ENCODE measurements around the gene DUS1L.

Gene DUS1L

GRCh38 chr17:82016875-82017459 lies 48.6 kb downstream of the DUS1L start:
- no peak for DNase-seq
- Histone ChIP-seq H3K36me3 (ENCODE audit: insufficient read depth, low read length) (peaks cover 31% of the 10 kb centered on the region), H3K4me2 (ENCODE audit: insufficient read depth, low read length) (no peak overlapping the region), H3K4me3 (ENCODE audit: low read depth in 1 of 2, low read length in 2 of 2) (no peak overlapping the region), H3K9me3 (ENCODE audit: insufficient read depth, low read length, severe bottlenecking) (no peaks in the 10 kb centered on the region), H3K4me1 (ENCODE audit: insufficient read depth, low read length) (peaks cover 20% of the 10 kb centered on the region), H3K27ac (ENCODE audit: low read length) (no peak overlapping the region), H4K20me1 (ENCODE audit: insufficient read depth, low read length) (peaks cover 31% of the 10 kb centered on the region), H2AFZ (ENCODE audit: low read depth, low read length) (no peak overlapping the region), H3K9ac (ENCODE audit: low read depth, low read length) (no peak overlapping the region), H3K79me2 (ENCODE audit: insufficient read depth, low read length) (peaks cover 22% of the 10 kb centered on the region), H3K27me3 (ENCODE audit: insufficient read depth, low read length, poor library complexity) (no peaks in the 10 kb centered on the region)
- TF ChIP-seq CTCF (IDR thresholded peaks at IDR 0.05; ENCODE audit: borderline replicate concordance, extremely low read depth, low read length, poor library complexity, severe bottlenecking), result no peak
- TF ChIP-seq EZH2 (IDR thresholded peaks at IDR 0.05; ENCODE audit: borderline replicate concordance, low read depth, low read length, severe bottlenecking), result no peak
- no peak for ATAC-seq (ENCODE audit: insufficient read depth, low read depth)

- no peak for ATAC-seq (ENCODE audit: insufficient read depth, low read depth)
- peaks cover 15% of the 10 kb centered on the region for H3K79me2 ChIP-seq (ENCODE audit: insufficient read depth, low read length)
- no peak for TF ChIP-seq CTCF (IDR thresholded peaks at IDR 0.05; ENCODE audit: borderline replicate concordance, extremely low read depth, low read length, poor library complexity, severe bottlenecking)
Observed at GRCh38 chr17:82016061-82016874, 49.3 kb downstream of the DUS1L start.

GRCh38 chr17:82015311-82015971 lies 50.2 kb downstream of the DUS1L start:
- H4K20me1 ChIP-seq (ENCODE audit: insufficient read depth, low read length), result peaks cover 17% of the 10 kb centered on the region
- no peaks in the 10 kb centered on the region for H3K9me3 ChIP-seq (ENCODE audit: insufficient read depth, low read length, severe bottlenecking)
- DNase-seq (no peak), ATAC-seq (ENCODE audit: insufficient read depth, low read depth) (no peak)
- no peak overlapping the region for H3K27ac ChIP-seq (ENCODE audit: low read length)
- H3K4me2 ChIP-seq (ENCODE audit: insufficient read depth, low read length), result no peak overlapping the region
- peaks cover 5% of the 10 kb centered on the region for H3K4me1 ChIP-seq (ENCODE audit: insufficient read depth, low read length)
- H3K79me2 ChIP-seq (ENCODE audit: insufficient read depth, low read length), result peaks cover 7% of the 10 kb centered on the region
- TF ChIP-seq CTCF (IDR thresholded peaks at IDR 0.05; ENCODE audit: borderline replicate concordance, extremely low read depth, low read length, poor library complexity, severe bottlenecking) (no peak), EZH2 (IDR thresholded peaks at IDR 0.05; ENCODE audit: borderline replicate concordance, low read depth, low read length, severe bottlenecking) (no peak)
- no peak overlapping the region for H2AFZ ChIP-seq (ENCODE audit: low read depth, low read length)
- no peaks in the 10 kb centered on the region for H3K27me3 ChIP-seq (ENCODE audit: insufficient read depth, low read length, poor library complexity)
- peaks cover 31% of the 10 kb centered on the region for H3K36me3 ChIP-seq (ENCODE audit: insufficient read depth, low read length)
- no peak overlapping the region for H3K4me3 ChIP-seq (ENCODE audit: low read depth in 1 of 2, low read length in 2 of 2)
- H3K9ac ChIP-seq (ENCODE audit: low read depth, low read length), result no peak overlapping the region

More at GRCh38 chr17:82016061-82016874, 49.3 kb downstream of the DUS1L start:
- peaks cover 31% of the 10 kb centered on the region for H3K36me3 ChIP-seq (ENCODE audit: insufficient read depth, low read length)
- H3K4me3 ChIP-seq (ENCODE audit: low read depth in 1 of 2, low read length in 2 of 2), result no peak overlapping the region
- H3K9ac ChIP-seq (ENCODE audit: low read depth, low read length), result no peak overlapping the region
- H3K27me3 ChIP-seq (ENCODE audit: insufficient read depth, low read length, poor library complexity), result no peaks in the 10 kb centered on the region
- H3K4me2 ChIP-seq (ENCODE audit: insufficient read depth, low read length), result no peak overlapping the region
- peaks cover 25% of the 10 kb centered on the region for H4K20me1 ChIP-seq (ENCODE audit: insufficient read depth, low read length)
- DNase-seq, result no peak
- no peaks in the 10 kb centered on the region for H3K9me3 ChIP-seq (ENCODE audit: insufficient read depth, low read length, severe bottlenecking)
- H3K27ac ChIP-seq (ENCODE audit: low read length), result no peak overlapping the region
- H3K4me1 ChIP-seq (ENCODE audit: insufficient read depth, low read length), result peaks cover 13% of the 10 kb centered on the region
- no peak overlapping the region for H2AFZ ChIP-seq (ENCODE audit: low read depth, low read length)

All from DND-41 (cell line).